K562 (cell line): Measurements from ENCODE around the gene COG3. TPM values are rescaled to one million over a fixed set of nuclear protein-coding genes. Genes with fewer than 3 reads are reported as not detected.

Experiments
- ATAC-seq: fragments of 200-7000 bp; cut with Tn5 transposase; 3 replicates; pipeline ENCODE4 v1.9.1; 2020; ENCODE audit warnings: moderate library complexity
- BruUV-seq: library from RNA; stranded (reverse); fragments of 400-500 nt; replicated peaks from 2 replicates; lab custom pipeline; 2021; lab: Mats Ljungman, UMichigan
- CTCF ChIA-PET: fragments of 300-600 bp; formaldehyde crosslinking; extraction: SDS; loops from one replicate; lab custom pipeline; 2021; ENCODE audit warnings: low intra/inter-chr PET ratio; lab: Yijun Ruan, JAX
- POLR2A ChIA-PET: fragments of 300-600, 350-650 bp; sonication (Branson Sonifier 250); formaldehyde crosslinking; extraction: SDS; loops from one replicate; lab custom pipeline; 2021; ENCODE audit warnings: antibody characterized with exemption, inconsistent platforms; lab: Yijun Ruan, JAX
- DNase-seq, 4 experiments: peaks; one replicate each; pipeline versions ENCODE4 v3.0.0 to v3.0.0-alpha.2; 2011 to 2018; ENCODE audit warnings: low spot score in 3 of 4, mixed read lengths in 3 of 4; ENCODE audit errors: extremely low read depth in 1 of 4
- FAIRE-seq: peaks from 2 replicates; lab custom pipeline; 2011; peaks lifted over from hg19 to GRCh38; lab: Jason Lieb, UNC
- H2AFZ ChIP-seq: 2 replicates; pipeline ENCODE4 v1.6.0; 2011; ENCODE audit warnings: low read depth, low read length, control low read depth, inconsistent platforms
- H3K27ac ChIP-seq: fragments of 200-600 bp; 3 replicates; pipeline ENCODE4 v1.8.0; 2011; ENCODE audit warnings: low read depth, mild to moderate bottlenecking, control low read depth, inconsistent platforms, low read length, moderate library complexity, mixed read lengths; ENCODE audit errors: extremely low read depth
- H3K27me3 ChIP-seq, 2 experiments: fragments of 300-600 bp in 1 of 2; 2 replicates in 1 of 2; 3 replicates in 1 of 2; pipeline versions ENCODE4 v1.6.0 to v1.8.0; 2011; ENCODE audit warnings: inconsistent platforms in 2 of 2, low read length in 2 of 2, mild to moderate bottlenecking in 1 of 2, mixed read lengths in 1 of 2, moderate library complexity in 1 of 2; ENCODE audit not compliant: control insufficient read depth in 2 of 2, insufficient read depth in 2 of 2
- H3K36me3 ChIP-seq: fragments of 300-600 bp; 3 replicates; pipeline ENCODE4 v1.8.0; 2011; ENCODE audit warnings: mild to moderate bottlenecking, low read length, inconsistent platforms; ENCODE audit not compliant: control insufficient read depth, insufficient read depth
- H3K4me1 ChIP-seq, 2 experiments: fragments of 200-600 bp in 1 of 2; replicated peaks in 1 of 2; 2 replicates in 1 of 2; 3 replicates in 1 of 2; pipeline versions ENCODE4 v1.5.1 to v1.8.0; 2011; ENCODE audit warnings: inconsistent platforms in 2 of 2, low read length in 2 of 2, mild to moderate bottlenecking in 1 of 2, mixed read lengths in 1 of 2, moderate library complexity in 1 of 2; ENCODE audit not compliant: control insufficient read depth in 2 of 2, insufficient read depth in 2 of 2
- H3K4me2 ChIP-seq: 2 replicates; pipeline ENCODE4 v1.6.1; 2011; ENCODE audit warnings: low read length, control low read depth, inconsistent platforms, mixed read lengths; ENCODE audit not compliant: insufficient read depth
- H3K4me3 ChIP-seq: fragments of 200-600 bp; sonication (generic), shearing (Covaris generic); 2 replicates; pipeline ENCODE4 v1.5.1; 2016; ENCODE audit warnings: control low read depth, inconsistent platforms
- H3K79me2 ChIP-seq: fragments of 200-600 bp; 3 replicates; pipeline ENCODE4 v1.8.0; 2011; ENCODE audit warnings: low read length, inconsistent platforms; ENCODE audit not compliant: control insufficient read depth, insufficient read depth
- H3K9ac ChIP-seq, 2 experiments: 2 replicates each; pipeline versions ENCODE4 v1.6.0 to v1.6.1; 2011; ENCODE audit warnings: low read depth in 2 of 2, low read length in 2 of 2, control low read depth in 1 of 2, inconsistent platforms in 1 of 2, mild to moderate bottlenecking in 1 of 2, mixed read lengths in 1 of 2; ENCODE audit not compliant: insufficient read depth in 1 of 2
- H3K9me1 ChIP-seq: one replicate; pipeline ENCODE4 v1.6.0; 2011; ENCODE audit warnings: inconsistent platforms, mild to moderate bottlenecking, low read length, moderate library complexity; ENCODE audit not compliant: control insufficient read depth, insufficient read depth
- H3K9me3 ChIP-seq: replicated peaks from 2 replicates; pipeline ENCODE4 v1.5.1; 2011; ENCODE audit warnings: low read depth, low read length, inconsistent platforms; ENCODE audit not compliant: control insufficient read depth, insufficient read depth
- H4K20me1 ChIP-seq: replicated peaks from 2 replicates; pipeline ENCODE4 v1.6.1; 2011; ENCODE audit warnings: low read length, inconsistent platforms, mixed read lengths; ENCODE audit not compliant: control insufficient read depth, insufficient read depth
- CGGBP1 ChIP-seq: fragments of 250-450 bp; sonication (Bioruptor Pico); IDR thresholded peaks from 2 replicates; pipeline ENCODE4 v1.9.0; 2021; ENCODE audit warnings: mild to moderate bottlenecking
- CREM ChIP-seq: IDR thresholded peaks from 2 replicates; pipeline ENCODE4 v1.6.1; 2014; ENCODE audit warnings: antibody characterized with exemption, low read depth
- CTCF ChIP-seq, 3 experiments: IDR thresholded peaks in 2 of 3; conservative IDR thresholded peaks in 1 of 3; 2 replicates each; pipeline ENCODE4 v1.5.1; 2011 to 2012; ENCODE audit warnings: low read length in 3 of 3, mild to moderate bottlenecking in 3 of 3, control low read depth in 2 of 3, improper control_type of control experiment in 1 of 3, inconsistent platforms in 1 of 3, low read depth in 1 of 3, mixed read lengths in 1 of 3, moderate library complexity in 1 of 3; ENCODE audit not compliant: insufficient read depth in 2 of 3
- UBTF ChIP-seq, 2 experiments: IDR thresholded peaks; 2 replicates each; pipeline ENCODE4 v1.6.1; 2012; ENCODE audit warnings: improper control_type of control experiment in 2 of 2, low read depth in 2 of 2, low read length in 2 of 2, borderline replicate concordance in 1 of 2
- ZNF444 ChIP-seq: fragments of 250-450 bp; sonication (Bioruptor Pico); IDR thresholded peaks from 2 replicates; pipeline ENCODE4 v1.4.0; 2020; ENCODE audit warnings: mild to moderate bottlenecking, moderate library complexity
- ZNF518B ChIP-seq: fragments of 250-450 bp; sonication (Bioruptor Pico); IDR thresholded peaks from 2 replicates; pipeline ENCODE4 v1.5.0; 2021; ENCODE audit warnings: mild to moderate bottlenecking, moderate library complexity
- ZSCAN29 ChIP-seq: fragments of 450-650 bp; IDR thresholded peaks from 2 replicates; pipeline ENCODE4 v1.6.1; 2017
- WGBS: fragments of 100-300 bp; shearing (Covaris generic); methylation state at CpG from one replicate; pipeline ENCODE4 v1.1.6; 2016; ENCODE audit warnings: low coverage, mixed read lengths; ENCODE audit not compliant: insufficient coverage; ENCODE audit errors: missing lambda C conversion rate; 5-methylcytosine and 5-hydroxymethylcytosine counted together
- in situ Hi-C: fragments of 300-500 bp; cut with MboI; formaldehyde crosslinking; loops from 4 replicates; pipeline ENCODE4 v1.15.0; 2018; ENCODE audit warnings: inconsistent platforms, mixed read lengths
- intact Hi-C: fragments of 100-400 bp; cut with micrococcal nuclease; formaldehyde crosslinking; loops from 2 replicates; pipeline ENCODE4 v1.14.2; 2022
- polyA plus RNA-seq, 8 experiments: library from polyadenylated mRNA; depleted of rRNA in 4 of 8; stranded (reverse) in 5 of 8; unstranded in 3 of 8; fragments of >200 nt; fragmentation: Nextera tagmentation in 2 of 8; fragmentation: Illumina TruSeq in 1 of 8; extraction: Ambion mirVana in 2 of 8; extraction: Trizol in 1 of 8; gene quantifications; 2 replicates each; pipeline versions ENCODE4 v1.2.1 to v1.2.3, GENCODE V29; 2011 to 2014; ENCODE audit warnings: inconsistent platforms in 1 of 8, missing spikeins in 1 of 8
- total RNA-seq, 7 experiments: library from RNA; depleted of rRNA in 6 of 7; stranded (reverse); fragments of >200 nt in 6 of 7; fragmentation: Illumina TruSeq in 2 of 7; extraction: Trizol in 2 of 7; gene quantifications; 2 replicates each; pipeline versions ENCODE4 v1.2.1 to v1.2.3, GENCODE V29; 2011 to 2021; ENCODE audit warnings: low replicate concordance in 1 of 7

The COG3 gene
- total and polyA plus RNA-seq, 9 of the 15 experiments (the other 6 are each of a cell fraction or from before 2014, with no cell fraction given): 3.9 to 22.9 (median 14.5) TPM

GRCh38 chr13:45472171-45472705, 7.5 kb downstream of the COG3 start (continued):
- no peak for TF ChIP-seq UBTF (IDR thresholded peaks at IDR 0.05; ENCODE audit: borderline replicate concordance in 1 of 2, low read depth in 2 of 2, low read length in 2 of 2)
- no peak for TF ChIP-seq CGGBP1 (CRISPR knock-in tag)

- Histone ChIP-seq H3K36me3 (peaks cover 12% of the 10 kb centered on the region; the same call in 2 of the 3 replicates), H3K9ac (no peak overlapping the region), H3K4me3 (no peak overlapping the region), H3K4me1 (no peaks in the 10 kb centered on the region; a peak in 1 of 5 replicates), H3K4me2 (no peak overlapping the region), H3K27ac (no peak overlapping the region), H4K20me1 (no peaks in the 10 kb centered on the region), H3K9me1 (no peaks in the 10 kb centered on the region), H3K79me2 (peaks cover 57% of the 10 kb centered on the region), H3K27me3 (no peaks in the 10 kb centered on the region), H2AFZ (no peak overlapping the region), H3K9me3 (peaks cover 2% of the 10 kb centered on the region; the same call in 1 of the 2 replicates)
- in situ Hi-C loops: no loop called here
- intact Hi-C loops: no loop called here
- WGBS: 23% methylated on average over 2 of the region's 2 CpGs
- CTCF ChIA-PET: no interaction called here
- DNase-seq (peak; percentile 6 to 37 (median 16)), FAIRE-seq (no peak), ATAC-seq (peak; percentile 90)
- TF ChIP-seq CREM (0 out of 2 replicates have a peak, but pooled peaks have one; percentile 31), ZNF518B (no peak), CTCF (IDR thresholded peaks at IDR 0.05 in 2 of 3, conservative IDR thresholded peaks at IDR 0.05 in 1 of 3; ENCODE audit: insufficient read depth in 2 of 3, low read depth in 1 of 3, low read length in 3 of 3) (peak; percentile 32 to 45 (median 41); a peak in 4 of 6 replicates), ZNF444 (CRISPR knock-in tag) (no peak), ZSCAN29 (peak; percentile 76)
- POLR2A ChIA-PET: interaction anchor here (1.1 kb wide), 1 partner anchor 21 kb away, joined by 3 read pairs; no protein-coding TSS in a partner anchor
- no TSS peak for BruUV-seq
Observed at GRCh38 chr13:45473627-45474026, 8.9 kb downstream of the COG3 start.
